Fibroblast of the conjunctiva (primary cell): Measurements from ENCODE around the gene GNAT1.

Experiments
- DNase-seq: peaks from one replicate; pipeline ENCODE4 v3.0.0-alpha.2; 2010; ENCODE audit warnings: low read depth

The GNAT1 gene

DNA sequence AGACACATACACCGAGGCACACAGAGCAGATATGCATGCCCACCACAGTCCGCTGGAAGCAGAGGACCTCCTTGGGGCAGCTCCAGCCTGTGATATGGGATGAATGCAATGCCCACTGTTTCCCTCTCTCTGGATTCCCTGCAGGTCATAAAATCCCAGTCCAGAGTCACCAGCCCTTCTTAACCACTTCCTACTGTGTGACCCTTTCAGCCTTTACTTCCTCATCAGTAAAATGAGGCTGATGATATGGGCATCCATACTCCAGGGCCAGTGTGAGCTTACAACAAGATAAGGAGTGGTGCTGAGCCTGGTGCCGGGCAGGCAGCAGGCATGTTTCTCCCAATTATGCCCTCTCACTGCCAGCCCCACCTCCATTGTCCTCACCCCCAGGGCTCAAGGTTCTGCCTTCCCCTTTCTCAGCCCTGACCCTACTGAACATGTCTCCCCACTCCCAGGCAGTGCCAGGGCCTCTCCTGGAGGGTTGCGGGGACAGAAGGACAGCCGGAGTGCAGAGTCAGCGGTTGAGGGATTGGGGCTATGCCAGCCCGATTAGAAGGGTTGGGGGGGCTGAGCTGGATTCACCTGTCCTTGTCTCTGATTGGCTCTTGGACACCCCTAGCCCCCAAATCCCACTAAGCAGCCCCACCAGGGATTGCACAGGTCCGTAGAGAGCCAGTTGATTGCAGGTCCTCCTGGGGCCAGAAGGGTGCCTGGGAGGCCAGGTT lies at the start of gene GNAT1:
Gene GNAT1 (plus strand): TSS at position 675 of the 725 bp plus-strand sequence. CDS start 116 bp downstream, outside the sequence.
- DNase-seq, result no peak

- DNase-seq, result no peak
Measured at GRCh38 chr3:50146316-50146901, 45.0 kb upstream of the GNAT1 start.

GRCh38 chr3:50147016-50147415 lies 44.4 kb upstream of the GNAT1 start:
- no peak for DNase-seq

GRCh38 chr3:50147447-50147846 lies 44.0 kb upstream of the GNAT1 start:
- no peak for DNase-seq

DNA sequence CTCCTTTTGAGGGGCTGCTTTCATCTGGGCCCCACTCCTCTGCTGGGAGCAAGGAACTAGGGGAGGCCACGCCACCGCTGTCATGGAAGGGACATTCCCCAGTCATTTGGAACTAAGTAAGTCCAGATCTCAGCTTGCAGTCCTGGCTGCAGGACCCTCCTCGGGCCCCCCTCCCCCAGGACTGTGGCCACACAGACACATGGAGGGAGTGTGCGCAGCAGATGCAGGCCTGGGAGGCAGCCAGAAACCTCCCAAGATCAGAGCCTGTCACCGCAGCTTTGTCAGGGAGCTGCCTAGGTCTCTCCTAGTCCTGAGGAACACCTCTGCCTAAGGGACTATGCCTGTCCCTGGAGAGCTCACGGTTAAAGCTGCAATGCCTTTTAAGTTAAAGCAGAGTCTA lies 43.5 kb upstream of the GNAT1 start:
- no peak for DNase-seq

GRCh38 chr3:50150404-50150750 lies 41.0 kb upstream of the GNAT1 start:
- DNase-seq, result no peak

DNA sequence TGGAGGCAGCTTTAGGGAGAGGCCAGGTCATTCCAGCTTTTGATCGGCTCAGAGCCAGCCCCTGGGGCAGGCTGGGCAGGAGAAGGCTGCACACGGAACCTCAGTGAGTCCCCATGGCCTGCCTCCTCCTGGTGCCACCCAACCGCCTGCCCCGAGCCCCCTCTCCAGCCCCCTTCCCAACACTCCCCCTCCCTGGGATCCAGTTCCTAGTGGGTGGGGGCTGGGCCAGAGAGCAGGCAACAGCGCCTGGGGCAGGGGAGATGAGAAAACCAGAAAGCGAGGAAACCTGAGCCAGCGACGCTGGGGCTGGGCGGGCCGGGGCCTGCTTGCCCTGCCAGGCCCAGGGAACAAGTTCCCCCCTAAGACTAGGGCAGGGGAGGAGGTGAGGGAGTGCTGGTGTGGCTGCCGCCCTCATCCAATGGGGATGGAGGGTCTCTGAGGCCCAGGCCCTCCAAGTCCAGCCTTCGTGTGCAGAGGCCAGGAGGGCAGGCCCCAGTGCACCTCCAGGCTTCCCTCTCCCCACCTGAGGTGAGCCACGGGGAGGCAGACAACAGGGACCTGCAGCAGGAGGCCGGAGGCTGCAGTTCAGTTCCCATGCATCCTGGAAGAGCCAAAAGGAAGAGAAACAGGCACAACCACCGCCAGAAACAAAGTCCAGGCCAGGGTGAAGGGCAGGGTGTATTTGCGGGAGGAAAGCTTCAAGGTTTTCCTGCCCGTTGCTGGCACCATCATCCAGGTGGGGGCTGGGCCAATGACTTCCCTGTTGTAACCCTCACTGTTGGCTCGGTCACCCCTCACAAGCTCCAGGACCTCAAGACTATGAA lies 40.3 kb upstream of the GNAT1 start:
- DNase-seq, result no peak

- DNase-seq, result no peak
Measured at GRCh38 chr3:50151728-50152127, 39.7 kb upstream of the GNAT1 start.

- no peak for DNase-seq
Measured at GRCh38 chr3:50153782-50154475, 37.5 kb upstream of the GNAT1 start.

- no peak for DNase-seq
Measured at GRCh38 chr3:50154476-50154839, 37.0 kb upstream of the GNAT1 start.

DNA sequence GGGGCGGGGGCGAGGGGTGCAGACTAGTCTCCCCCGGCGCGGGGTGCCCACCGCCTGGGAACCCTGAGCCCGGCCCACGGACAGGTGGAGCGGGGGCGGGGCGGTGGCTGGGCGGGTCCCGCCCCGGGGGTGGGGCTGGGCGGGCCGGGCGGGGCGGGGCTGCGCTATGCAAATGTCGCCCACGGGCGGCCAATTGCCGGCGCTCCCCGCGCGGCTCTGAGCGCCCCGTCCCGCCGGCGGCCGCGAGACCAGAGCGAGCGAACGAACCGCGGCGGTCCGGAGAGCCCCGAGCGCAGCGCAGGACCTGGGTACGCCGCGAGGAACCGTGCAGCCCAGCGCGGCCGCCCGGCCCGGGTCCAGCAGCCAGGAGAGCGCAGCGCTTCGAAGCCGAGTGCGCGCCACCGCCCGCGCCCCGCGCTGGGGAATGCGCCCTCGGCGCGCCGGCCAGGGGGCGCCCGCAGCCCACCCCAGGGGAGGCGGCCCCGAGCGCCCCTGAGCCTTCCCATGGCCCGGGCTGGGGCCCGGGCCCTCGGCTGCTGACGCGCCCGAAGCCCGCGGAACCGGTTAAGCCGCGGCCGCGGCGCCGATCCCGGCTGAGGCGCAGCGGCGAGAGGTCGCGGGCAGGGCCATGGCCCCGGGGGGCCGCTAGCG lies 36.4 kb upstream of the GNAT1 start, which contains the start of gene SEMA3F:
Gene SEMA3F (plus strand): TSS at position 485 of the 651 bp plus-strand sequence. CDS start 4,299 bp downstream, outside the sequence.
- DNase-seq, result no peak

DNA sequence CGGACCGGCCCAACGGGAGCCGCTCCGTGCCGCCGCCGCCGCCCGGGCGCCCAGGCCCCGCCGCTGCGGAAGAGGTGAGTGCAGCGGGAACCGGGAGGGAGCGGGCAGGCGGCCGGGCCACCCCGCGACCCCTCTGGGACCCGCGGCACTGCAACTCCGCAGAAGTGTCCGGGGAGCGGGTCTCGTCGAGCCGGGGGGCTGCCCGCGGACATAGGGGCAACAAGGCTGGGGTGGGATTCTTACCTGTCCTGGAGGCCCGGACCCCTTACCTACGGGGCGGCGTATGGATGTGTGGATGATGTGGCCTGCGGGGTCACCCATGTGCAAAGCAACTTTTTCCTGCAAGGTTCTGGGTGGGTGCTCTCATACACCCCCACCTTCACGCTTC lies 35.9 kb upstream of the GNAT1 start:
- DNase-seq, result no peak

- no peak for DNase-seq
Measured at GRCh38 chr3:50155891-50156290, 35.5 kb upstream of the GNAT1 start.

- DNase-seq, result no peak
Measured at GRCh38 chr3:50156549-50157493, 34.6 kb upstream of the GNAT1 start.

GRCh38 chr3:50157827-50158529 lies 33.4 kb upstream of the GNAT1 start:
- no peak for DNase-seq

DNA sequence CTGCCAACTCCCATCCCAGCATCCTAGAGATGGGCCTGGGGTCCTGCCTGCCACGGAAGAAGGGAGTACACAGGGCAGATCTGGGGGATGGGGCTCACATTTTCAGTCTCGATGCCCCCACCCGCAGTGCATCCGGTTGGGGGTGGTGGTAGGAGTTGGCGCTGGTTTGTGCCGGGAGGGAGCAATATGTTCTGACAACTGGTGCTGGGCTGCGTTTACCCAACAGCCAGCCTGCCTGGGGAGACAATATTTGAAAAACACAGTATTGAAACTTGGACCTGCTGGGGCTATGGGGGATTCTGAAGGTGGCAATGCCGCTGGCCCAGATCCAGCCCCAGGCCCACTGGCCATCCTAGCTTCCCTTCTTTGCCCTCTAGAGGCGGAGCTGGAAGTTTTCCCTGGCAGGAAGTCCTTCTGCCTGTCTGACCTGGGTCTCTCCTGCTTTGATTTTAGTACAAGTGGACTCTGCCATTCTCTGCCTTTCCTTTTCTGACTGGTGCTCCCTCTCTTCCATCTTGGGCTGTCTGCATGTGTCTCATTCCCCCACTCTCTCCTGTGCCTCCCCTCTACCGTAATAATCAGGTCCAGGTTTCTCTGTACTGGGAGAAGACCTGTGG lies 32.8 kb upstream of the GNAT1 start:
- DNase-seq, result no peak

DNA sequence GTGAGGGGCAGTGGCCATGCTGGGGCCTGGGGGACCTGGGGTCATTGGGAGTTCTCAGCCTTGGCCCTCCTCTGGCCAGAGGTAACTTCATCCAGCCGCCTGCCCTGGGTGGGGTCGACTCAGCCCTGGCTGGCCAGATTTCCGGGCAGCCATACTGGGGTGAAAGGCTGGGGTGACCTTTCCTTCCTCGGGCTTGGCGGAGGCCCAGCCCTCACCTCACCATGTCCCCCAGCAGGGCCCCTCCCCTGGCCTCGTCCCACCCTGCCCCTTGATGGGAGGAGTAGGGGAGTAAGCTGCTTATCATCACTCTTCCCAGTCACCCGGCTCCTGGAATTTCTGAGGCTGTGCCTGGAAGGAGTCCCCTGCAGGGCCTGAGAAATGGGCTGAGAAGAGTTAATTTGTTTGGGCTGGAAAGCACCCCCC lies 30.8 kb upstream of the GNAT1 start:
- DNase-seq, result no peak

- DNase-seq, result no peak
Measured at GRCh38 chr3:50161320-50161719, 30.1 kb upstream of the GNAT1 start.

GRCh38 chr3:50162034-50162883 lies 29.2 kb upstream of the GNAT1 start:
- no peak for DNase-seq
